PC-3 (cell line): ENCODE results near the gene IQCB1.

Experiments
- CTCF ChIP-seq: fragments of 300-600 bp; sonication (generic); conservative IDR thresholded peaks from 2 replicates; pipeline ENCODE4 v1.5.1; 2017; ENCODE audit warnings: antibody characterized with exemption, low read depth, mild to moderate bottlenecking, low read length
- EZH2 ChIP-seq: fragments of 300-600 bp; sonication (generic); IDR thresholded peaks from one replicate; pipeline ENCODE4 v1.6.1; 2017; ENCODE audit warnings: antibody characterized with exemption, mild to moderate bottlenecking, low read length; ENCODE audit not compliant: unreplicated experiment

- TF ChIP-seq CTCF, result no peak
- no peak for TF ChIP-seq EZH2
These were observed 103.7 kb downstream of the IQCB1 start for GRCh38 chr3:121730940-121731687.
